HEK293 (cell line): ENCODE results near the gene MEX3A.
A peak's percentile ranks its signal among the peaks of the same experiment; 100 is the strongest.

Experiments
- CTCF ChIA-PET: fragments of 350-600 bp; formaldehyde crosslinking; extraction: SDS; loops from one replicate; lab custom pipeline; 2021; ENCODE audit warnings: antibody characterized with exemption; lab: Yijun Ruan, JAX
- POLR2A ChIA-PET: fragments of 300-600 bp; formaldehyde crosslinking; extraction: SDS; loops from one replicate; lab custom pipeline; 2020; ENCODE audit warnings: antibody characterized with exemption, inconsistent platforms; lab: Yijun Ruan, JAX
- H3K27ac ChIP-seq: fragments of 200-500 bp; sonication (Bioruptor generic); 2 replicates; pipeline ENCODE4 v1.5.1; 2014; ENCODE audit warnings: low read depth, low read length, control low read depth, inconsistent platforms; ENCODE audit errors: extremely low read depth
- H3K36me3 ChIP-seq, 2 experiments: fragments of 200-500 bp in 1 of 2; sonication (Bioruptor generic) in 1 of 2; 1 replicate in 1 of 2; 2 replicates in 1 of 2; pipeline ENCODE4 v1.5.1; 2014 to 2017; ENCODE audit warnings: inconsistent platforms in 2 of 2, low read length in 2 of 2; ENCODE audit not compliant: control insufficient read depth in 2 of 2, insufficient read depth in 1 of 2
- H3K4me1 ChIP-seq: fragments of 200-500 bp; sonication (Bioruptor generic); 2 replicates; pipeline ENCODE4 v1.5.1; 2014; ENCODE audit warnings: mild to moderate bottlenecking, low read length, inconsistent platforms; ENCODE audit not compliant: control insufficient read depth, insufficient read depth
- H3K4me3 ChIP-seq: 2 replicates; pipeline ENCODE4 v1.5.1; 2011; ENCODE audit warnings: low read depth, mild to moderate bottlenecking, control low read depth, low read length, moderate library complexity
- H3K9me3 ChIP-seq: fragments of 200-500 bp; sonication (Bioruptor generic); 2 replicates; pipeline ENCODE4 v1.5.1; 2014; ENCODE audit warnings: low read depth, low read length, inconsistent platforms; ENCODE audit not compliant: control insufficient read depth, insufficient read depth
- GFI1B ChIP-seq: fragments of 450-650 bp; formaldehyde crosslinking; IDR thresholded peaks from 2 replicates; pipeline ENCODE4 v1.5.1; 2016; ENCODE audit warnings: missing biosample characterization, missing genetic modification characterization
- GLIS2 ChIP-seq: fragments of 450-650 bp; formaldehyde crosslinking; IDR thresholded peaks from 2 replicates; pipeline ENCODE4 v1.5.1; 2016; ENCODE audit warnings: missing biosample characterization, missing genetic modification characterization
- MZF1 ChIP-seq: fragments of 450-650 bp; formaldehyde crosslinking; IDR thresholded peaks from 2 replicates; pipeline ENCODE4 v1.5.1; 2017; ENCODE audit warnings: missing biosample characterization, missing genetic modification characterization, borderline replicate concordance
- YY1 ChIP-seq: fragments of 450-650 bp; formaldehyde crosslinking; IDR thresholded peaks from 2 replicates; pipeline ENCODE4 v1.5.1; 2018; ENCODE audit warnings: missing biosample characterization, missing genetic modification characterization
- ZBTB17 ChIP-seq: fragments of 450-650 bp; formaldehyde crosslinking; IDR thresholded peaks from 2 replicates; pipeline ENCODE4 v1.5.1; 2016; ENCODE audit warnings: missing biosample characterization, missing genetic modification characterization
- ZBTB20 ChIP-seq: fragments of 450-650 bp; formaldehyde crosslinking; IDR thresholded peaks from 2 replicates; pipeline ENCODE4 v1.5.1; 2016; ENCODE audit warnings: missing biosample characterization, missing genetic modification characterization
- ZFHX2 ChIP-seq: fragments of 450-650 bp; formaldehyde crosslinking; conservative IDR thresholded peaks from 2 replicates; pipeline ENCODE4 v1.5.1; 2016; ENCODE audit warnings: missing biosample characterization, missing genetic modification characterization
- ZIC2 ChIP-seq: fragments of 450-650 bp; formaldehyde crosslinking; IDR thresholded peaks from 2 replicates; pipeline ENCODE4 v1.5.1; 2016; ENCODE audit warnings: missing biosample characterization, missing genetic modification characterization
- ZNF121 ChIP-seq: fragments of 450-650 bp; formaldehyde crosslinking; IDR thresholded peaks from 2 replicates; pipeline ENCODE4 v1.5.1; 2016; ENCODE audit warnings: missing biosample characterization, missing genetic modification characterization
- ZNF132 ChIP-seq: fragments of 450-650 bp; formaldehyde crosslinking; IDR thresholded peaks from 2 replicates; pipeline ENCODE4 v1.5.1; 2017; ENCODE audit warnings: missing biosample characterization, missing genetic modification characterization, borderline replicate concordance
- ZNF175 ChIP-seq: fragments of 450-650 bp; formaldehyde crosslinking; IDR thresholded peaks from 2 replicates; pipeline ENCODE4 v1.5.1; 2016; ENCODE audit warnings: missing biosample characterization, missing genetic modification characterization
- ZNF426 ChIP-seq: fragments of 450-650 bp; formaldehyde crosslinking; IDR thresholded peaks from 2 replicates; pipeline ENCODE4 v1.5.1; 2017; ENCODE audit warnings: missing biosample characterization, missing genetic modification characterization, mild to moderate bottlenecking, inconsistent platforms, moderate library complexity
- ZNF514 ChIP-seq: fragments of 450-650 bp; formaldehyde crosslinking; IDR thresholded peaks from 2 replicates; pipeline ENCODE4 v1.5.1; 2016; ENCODE audit warnings: missing biosample characterization, missing genetic modification characterization
- ZNF529 ChIP-seq: fragments of 450-650 bp; formaldehyde crosslinking; IDR thresholded peaks from 2 replicates; pipeline ENCODE4 v1.5.1; 2017; ENCODE audit warnings: missing genetic modification characterization, missing biosample characterization; ENCODE audit not compliant: insufficient replicate concordance
- ZNF585B ChIP-seq: fragments of 450-650 bp; formaldehyde crosslinking; IDR thresholded peaks from 2 replicates; pipeline ENCODE4 v1.5.1; 2016; ENCODE audit warnings: missing biosample characterization, missing genetic modification characterization
- ZNF600 ChIP-seq: fragments of 450-650 bp; formaldehyde crosslinking; IDR thresholded peaks from 2 replicates; pipeline ENCODE4 v1.5.1; 2016; ENCODE audit warnings: missing biosample characterization, missing genetic modification characterization
- ZNF707 ChIP-seq: fragments of 450-650 bp; formaldehyde crosslinking; IDR thresholded peaks from 2 replicates; pipeline ENCODE4 v1.5.1; 2016; ENCODE audit warnings: missing biosample characterization, missing genetic modification characterization
- ZNF837 ChIP-seq: fragments of 450-650 bp; formaldehyde crosslinking; IDR thresholded peaks from 2 replicates; pipeline ENCODE4 v1.5.1; 2016; ENCODE audit warnings: missing biosample characterization, missing genetic modification characterization
- ZSCAN30 ChIP-seq: fragments of 450-650 bp; IDR thresholded peaks from 2 replicates; pipeline ENCODE4 v1.5.1; 2018; ENCODE audit warnings: missing biosample characterization, mild to moderate bottlenecking, missing genetic modification characterization, moderate library complexity
- TF ChIP-seq, protein P1 (sequence below): fragments of 450-650 bp; formaldehyde crosslinking; IDR thresholded peaks from 2 replicates; pipeline ENCODE4 v1.5.1; 2016; ENCODE audit warnings: missing biosample characterization, missing genetic modification characterization
- TF ChIP-seq, protein P2 (sequence below): fragments of 450-650 bp; formaldehyde crosslinking; IDR thresholded peaks from 2 replicates; pipeline ENCODE4 v1.5.1; 2016; ENCODE audit warnings: missing biosample characterization, missing genetic modification characterization
- TF ChIP-seq, protein P3 (sequence below): fragments of 450-650 bp; formaldehyde crosslinking; IDR thresholded peaks from 2 replicates; pipeline ENCODE4 v1.5.1; 2016; ENCODE audit warnings: missing biosample characterization, missing genetic modification characterization

The MEX3A gene

DNA sequence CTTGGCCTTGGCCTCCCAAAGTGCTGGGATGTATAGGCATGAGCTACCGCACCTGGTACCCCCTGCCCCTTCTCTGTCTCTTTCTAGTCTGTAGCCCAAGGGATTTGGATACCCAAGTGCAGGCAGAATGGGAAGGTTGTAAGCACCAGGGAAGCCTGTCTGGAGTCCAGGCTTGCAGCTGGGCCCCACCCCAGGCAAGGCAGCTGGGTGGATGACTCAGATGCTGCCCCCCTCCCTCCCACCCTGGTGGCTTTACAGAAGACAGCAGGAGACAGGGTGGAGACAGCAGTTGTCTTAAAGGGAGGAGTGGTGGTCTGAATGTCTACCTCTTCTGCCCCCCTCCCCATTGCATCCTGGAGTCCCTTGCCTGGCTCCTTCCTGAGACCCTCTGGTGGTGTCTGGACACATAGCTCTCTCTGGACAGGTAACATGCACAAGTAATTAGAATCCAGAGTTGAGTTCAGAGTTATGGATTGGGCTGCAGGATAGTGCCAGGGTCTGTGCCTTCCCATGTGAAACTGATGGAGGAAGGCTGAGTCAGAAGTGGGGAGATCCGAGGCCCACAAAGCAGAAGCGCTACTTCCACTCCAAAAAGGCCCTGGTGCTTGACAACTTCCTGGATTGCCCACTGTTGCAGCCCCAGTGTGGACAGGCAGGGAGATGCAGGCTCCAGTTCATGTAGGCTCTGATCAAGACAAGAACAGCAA lies 37.4 kb upstream of the MEX3A start (continued):
- TF ChIP-seq, protein P1, sequence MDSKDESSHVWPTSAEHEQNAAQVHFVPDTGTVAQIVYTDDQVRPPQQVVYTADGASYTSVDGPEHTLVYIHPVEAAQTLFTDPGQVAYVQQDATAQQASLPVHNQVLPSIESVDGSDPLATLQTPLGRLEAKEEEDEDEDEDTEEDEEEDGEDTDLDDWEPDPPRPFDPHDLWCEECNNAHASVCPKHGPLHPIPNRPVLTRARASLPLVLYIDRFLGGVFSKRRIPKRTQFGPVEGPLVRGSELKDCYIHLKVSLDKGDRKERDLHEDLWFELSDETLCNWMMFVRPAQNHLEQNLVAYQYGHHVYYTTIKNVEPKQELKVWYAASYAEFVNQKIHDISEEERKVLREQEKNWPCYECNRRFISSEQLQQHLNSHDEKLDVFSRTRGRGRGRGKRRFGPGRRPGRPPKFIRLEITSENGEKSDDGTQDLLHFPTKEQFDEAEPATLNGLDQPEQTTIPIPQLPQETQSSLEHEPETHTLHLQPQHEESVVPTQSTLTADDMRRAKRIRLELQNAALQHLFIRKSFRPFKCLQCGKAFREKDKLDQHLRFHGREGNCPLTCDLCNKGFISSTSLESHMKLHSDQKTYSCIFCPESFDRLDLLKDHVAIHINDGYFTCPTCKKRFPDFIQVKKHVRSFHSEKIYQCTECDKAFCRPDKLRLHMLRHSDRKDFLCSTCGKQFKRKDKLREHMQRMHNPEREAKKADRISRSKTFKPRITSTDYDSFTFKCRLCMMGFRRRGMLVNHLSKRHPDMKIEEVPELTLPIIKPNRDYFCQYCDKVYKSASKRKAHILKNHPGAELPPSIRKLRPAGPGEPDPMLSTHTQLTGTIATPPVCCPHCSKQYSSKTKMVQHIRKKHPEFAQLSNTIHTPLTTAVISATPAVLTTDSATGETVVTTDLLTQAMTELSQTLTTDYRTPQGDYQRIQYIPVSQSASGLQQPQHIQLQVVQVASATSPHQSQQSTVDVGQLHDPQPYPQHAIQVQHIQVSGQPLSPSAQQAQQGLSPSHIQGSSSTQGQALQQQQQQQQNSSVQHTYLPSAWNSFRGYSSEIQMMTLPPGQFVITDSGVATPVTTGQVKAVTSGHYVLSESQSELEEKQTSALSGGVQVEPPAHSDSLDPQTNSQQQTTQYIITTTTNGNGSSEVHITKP (tag by site-specific recombination): no peak
- no peak for TF ChIP-seq GFI1B (tag by site-specific recombination)
- TF ChIP-seq ZSCAN30: no peak
- no peak for TF ChIP-seq ZNF529 (tag by site-specific recombination)
- no peak for TF ChIP-seq ZBTB20 (tag by site-specific recombination)
- TF ChIP-seq ZNF121 (tag by site-specific recombination): no peak
- no peak for TF ChIP-seq MZF1
- TF ChIP-seq ZNF514 (tag by site-specific recombination): no peak
- TF ChIP-seq ZBTB17: peak; percentile 71
- TF ChIP-seq ZNF426 (tag by site-specific recombination): no peak
- TF ChIP-seq GLIS2 (tag by site-specific recombination): peak; percentile 40; the same call in 1 of the 2 replicates
- no peak for TF ChIP-seq ZNF837
- TF ChIP-seq YY1 (tag by site-specific recombination): no peak
- TF ChIP-seq ZIC2 (tag by site-specific recombination): peak; percentile 53
- no peak for TF ChIP-seq ZNF707 (tag by site-specific recombination)
- TF ChIP-seq ZFHX2 (tag by site-specific recombination): no peak
- no peak for TF ChIP-seq ZNF132 (tag by site-specific recombination)

DNA sequence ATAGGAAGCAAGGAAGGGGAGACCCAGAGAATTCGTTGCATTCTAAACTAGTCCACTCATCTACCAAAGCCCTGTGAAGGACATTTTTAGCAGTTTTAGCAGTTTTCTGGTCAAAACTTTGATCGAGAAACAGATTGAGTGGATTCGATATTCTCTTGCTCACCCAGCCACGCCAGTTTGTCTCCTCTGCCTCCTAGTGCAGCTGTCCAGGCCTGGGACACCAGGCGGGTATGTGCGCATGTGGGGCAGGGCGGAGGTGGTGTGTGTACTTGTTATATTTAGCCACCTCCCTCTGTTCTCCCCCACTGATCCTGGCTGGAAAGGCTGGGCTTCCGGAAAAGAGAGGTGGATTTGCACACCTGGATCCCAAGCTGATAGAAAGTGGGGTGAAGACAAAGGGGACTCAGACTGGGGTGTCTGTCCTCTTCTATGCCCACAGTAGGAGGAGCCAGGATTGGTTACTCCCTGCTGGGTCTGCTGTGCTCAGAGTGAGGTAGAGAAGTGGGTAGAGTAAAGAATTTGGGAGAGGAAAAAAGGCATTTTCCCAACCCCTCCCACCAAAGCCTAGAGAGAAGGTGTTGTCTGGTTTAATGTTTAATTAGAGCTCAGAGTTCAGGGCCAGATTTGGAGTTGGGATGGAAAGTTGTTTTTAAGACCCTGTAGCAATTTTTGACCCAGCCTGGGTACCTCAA lies 36.1 kb upstream of the MEX3A start:
- H3K9me3 ChIP-seq: no peaks in the 10 kb centered on the region
- peak; percentile 32 for TF ChIP-seq ZIC2 (tag by site-specific recombination)
- no peak for TF ChIP-seq ZNF175
- peaks cover 0 to 7% of the 10 kb centered on the region in 2 experiments; a peak in 2 of 3 replicates for H3K36me3 ChIP-seq
- no peak overlapping the region for H3K4me3 ChIP-seq
- ChIA-PET POLR2A (interaction anchor here (1.4 to 2.1 kb wide), 2 partner anchors 12 kb away, joined by 4 to 7 read pairs; no protein-coding TSS in a partner anchor), CTCF (interaction anchor here (3.5 to 25.6 kb wide), 2 partner anchors 11 to 19 kb away, joined by 33 to 1029 read pairs; no protein-coding TSS in a partner anchor)
- peaks cover 14% of the 10 kb centered on the region for H3K4me1 ChIP-seq
- H3K27ac ChIP-seq: no peak overlapping the region

DNA sequence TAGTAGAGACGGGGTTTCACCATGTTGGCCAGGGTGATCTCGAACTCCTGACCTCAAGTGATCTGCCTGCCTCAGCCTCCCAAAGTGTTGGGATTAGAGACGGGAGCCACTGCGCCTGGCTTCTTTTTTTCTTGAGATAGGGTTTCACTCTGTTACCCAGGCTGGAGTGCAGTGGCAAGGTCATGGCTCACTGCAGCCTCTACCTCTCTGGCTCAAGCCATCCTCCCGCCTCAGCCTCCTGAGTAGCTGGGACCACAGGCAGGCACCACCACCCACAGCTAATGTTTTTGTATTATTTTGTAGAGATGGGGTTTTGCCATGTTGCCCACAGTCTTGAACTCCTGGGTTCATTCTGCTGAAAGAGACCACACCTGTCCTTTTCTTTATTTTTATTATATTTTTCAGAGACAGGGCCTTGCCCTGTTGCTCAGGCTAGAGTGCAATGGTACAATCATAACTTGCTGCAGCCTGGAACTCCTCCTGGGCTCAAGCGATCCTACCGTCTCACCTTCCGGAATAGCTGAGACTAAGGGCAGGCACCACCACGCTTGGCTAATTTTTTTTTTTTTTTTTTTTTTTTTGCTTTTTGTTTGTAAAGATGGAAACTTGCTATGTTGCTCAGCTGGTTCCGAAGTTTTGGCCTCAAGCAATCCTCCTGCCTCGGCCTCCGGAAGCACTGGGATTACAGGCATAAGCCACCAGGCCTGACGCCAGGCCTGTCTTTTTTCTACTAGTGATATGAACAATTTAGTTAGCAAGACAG lies 35.3 kb upstream of the MEX3A start:
- Histone ChIP-seq H3K4me1 (peaks cover 6% of the 10 kb centered on the region), H3K9me3 (no peaks in the 10 kb centered on the region)
- POLR2A ChIA-PET: interaction anchor here (0.7 kb wide), 2 partner anchors 36 to 188 kb away, joined by 3 to 5 read pairs; no protein-coding TSS in a partner anchor
- TF ChIP-seq, protein P2, sequence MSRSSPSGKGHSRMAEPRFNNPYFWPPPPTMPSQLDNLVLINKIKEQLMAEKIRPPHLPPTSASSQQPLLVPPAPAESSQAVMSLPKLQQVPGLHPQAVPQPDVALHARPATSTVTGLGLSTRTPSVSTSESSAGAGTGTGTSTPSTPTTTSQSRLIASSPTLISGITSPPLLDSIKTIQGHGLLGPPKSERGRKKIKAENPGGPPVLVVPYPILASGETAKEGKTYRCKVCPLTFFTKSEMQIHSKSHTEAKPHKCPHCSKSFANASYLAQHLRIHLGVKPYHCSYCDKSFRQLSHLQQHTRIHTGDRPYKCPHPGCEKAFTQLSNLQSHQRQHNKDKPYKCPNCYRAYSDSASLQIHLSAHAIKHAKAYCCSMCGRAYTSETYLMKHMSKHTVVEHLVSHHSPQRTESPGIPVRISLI: peak; percentile 70; the same call in 1 of the 2 replicates
- TF ChIP-seq, protein P3, sequence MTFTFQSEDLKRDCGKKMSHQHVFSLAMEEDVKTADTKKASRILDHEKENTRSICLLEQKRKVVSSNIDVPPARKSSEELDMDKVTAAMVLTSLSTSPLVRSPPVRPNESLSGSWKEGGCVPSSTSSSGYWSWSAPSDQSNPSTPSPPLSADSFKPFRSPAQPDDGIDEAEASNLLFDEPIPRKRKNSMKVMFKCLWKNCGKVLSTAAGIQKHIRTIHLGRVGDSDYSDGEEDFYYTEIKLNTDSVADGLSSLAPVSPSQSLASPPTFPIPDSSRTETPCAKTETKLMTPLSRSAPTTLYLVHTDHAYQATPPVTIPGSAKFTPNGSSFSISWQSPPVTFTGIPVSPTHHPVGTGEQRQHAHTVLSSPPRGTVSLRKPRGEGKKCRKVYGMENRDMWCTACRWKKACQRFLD (tag by site-specific recombination): no peak
- no peak for TF ChIP-seq ZNF585B
- TF ChIP-seq GFI1B (tag by site-specific recombination): no peak
- 0 out of 2 replicates have a peak, but pooled peaks have one; percentile 19 for TF ChIP-seq ZNF600
- TF ChIP-seq, all 188 proteins: peak for 2
- Histone ChIP-seq H3K4me3 (no peak overlapping the region), H3K27ac (no peak overlapping the region), H3K36me3 (peaks cover 0 to 7% of the 10 kb centered on the region in 2 experiments; a peak in 2 of 3 replicates)
- CTCF ChIA-PET: interaction anchor here (3.5 to 25.6 kb wide), 3 partner anchors 8 to 18 kb away, joined by 18 to 1029 read pairs (median 33); no protein-coding TSS in a partner anchor
